HG03097 (cell line): Measurements from ENCODE around the gene MGAT3.
"Not testable (repeated sequence)": the region's sequence is repeated elsewhere in the genome, so short reads cannot be mapped to it uniquely, and the experiment has no call there.

Experiments
- ATAC-seq: cut with Tn5 transposase; IDR thresholded peaks from one replicate; pipeline ENCODE4 v1.9.1; 2021; ENCODE audit not compliant: unreplicated experiment, low FRiP score

The MGAT3 gene

GRCh38 chr22:39456522-39457197 is at the start of gene MGAT3:
Gene MGAT3, plus strand, starts transcription at chr22:39457012. Its CDS starts 30,336 bp downstream, at chr22:39487348.
- no peak for ATAC-seq

- no peak for ATAC-seq
Measured at GRCh38 chr22:39408173-39408572, 48.6 kb upstream of the MGAT3 start.

- ATAC-seq = no peak
Measured at GRCh38 chr22:39408807-39409206, 48.0 kb upstream of the MGAT3 start.

DNA sequence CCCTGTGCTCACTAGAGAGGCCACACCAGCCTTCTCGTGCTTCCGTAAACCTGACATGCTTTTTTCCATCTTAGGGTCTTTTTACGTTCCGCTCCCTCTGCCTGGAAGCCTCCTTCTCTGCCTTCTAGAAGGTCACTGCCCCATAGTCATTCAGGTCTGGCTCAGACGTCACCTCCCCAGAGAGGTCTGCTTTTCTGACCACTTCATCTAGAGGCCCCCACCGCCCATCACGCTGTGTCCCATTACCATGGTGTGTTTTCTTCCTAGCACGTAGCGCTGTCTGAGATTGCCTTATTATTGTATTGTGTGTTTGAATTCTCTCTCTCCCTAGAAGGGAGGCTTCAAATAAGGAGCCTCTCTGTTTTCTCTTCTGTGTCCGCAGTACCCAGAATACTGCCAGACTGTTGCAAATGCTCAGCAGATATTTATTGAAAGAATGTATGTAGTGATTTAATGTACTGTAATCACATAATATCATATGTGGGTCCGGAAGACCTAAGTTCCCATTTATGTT is 47.2 kb upstream of the MGAT3 start:
- no peak for ATAC-seq

DNA sequence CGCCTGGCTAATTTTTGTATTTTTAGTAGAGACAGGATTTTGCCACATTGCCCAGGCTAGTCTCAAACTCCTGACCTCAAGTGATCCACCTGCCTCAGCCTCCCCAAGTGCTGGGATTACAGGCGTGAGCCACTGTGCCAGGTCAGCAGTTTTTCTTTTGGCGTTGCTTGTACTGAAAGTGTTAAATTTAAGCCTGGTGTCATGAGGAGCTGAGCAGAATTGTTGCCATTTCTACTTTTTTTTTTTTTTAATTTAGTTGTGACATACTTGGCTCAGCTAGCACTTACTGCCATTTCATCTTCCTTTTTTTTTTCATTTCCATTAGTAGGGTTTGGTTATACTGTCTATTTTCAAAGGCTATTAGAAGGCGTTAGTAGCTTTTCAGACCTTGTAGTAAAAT is 46.5 kb upstream of the MGAT3 start:
- no peak for ATAC-seq

- not testable (repeated sequence) for ATAC-seq
Measured at GRCh38 chr22:39411828-39412365, 44.9 kb upstream of the MGAT3 start.

- not testable (repeated sequence) for ATAC-seq
Measured at GRCh38 chr22:39413204-39413603, 43.6 kb upstream of the MGAT3 start.

GRCh38 chr22:39414377-39414776 is 42.4 kb upstream of the MGAT3 start:
- ATAC-seq = no peak

DNA sequence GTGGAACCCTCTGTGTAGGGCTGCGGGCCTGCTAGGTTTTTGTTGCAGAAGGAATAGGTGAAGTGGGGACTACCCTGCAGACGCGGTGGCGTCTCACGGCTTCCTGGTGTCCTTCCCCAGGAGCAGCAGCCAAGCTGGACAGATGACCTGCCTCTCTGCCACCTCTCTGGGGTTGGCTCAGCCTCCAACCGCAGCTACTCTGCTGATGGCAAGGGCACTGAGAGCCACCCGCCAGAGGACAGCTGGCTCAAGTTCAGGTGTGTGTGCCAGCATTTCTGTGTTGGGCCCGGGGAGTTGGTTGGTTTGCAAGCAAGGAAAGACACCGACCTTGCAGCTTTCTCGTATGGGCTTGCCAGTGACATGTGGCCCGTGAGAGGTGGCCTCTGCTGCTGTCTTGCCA is 41.9 kb upstream of the MGAT3 start:
- ATAC-seq = no peak

DNA sequence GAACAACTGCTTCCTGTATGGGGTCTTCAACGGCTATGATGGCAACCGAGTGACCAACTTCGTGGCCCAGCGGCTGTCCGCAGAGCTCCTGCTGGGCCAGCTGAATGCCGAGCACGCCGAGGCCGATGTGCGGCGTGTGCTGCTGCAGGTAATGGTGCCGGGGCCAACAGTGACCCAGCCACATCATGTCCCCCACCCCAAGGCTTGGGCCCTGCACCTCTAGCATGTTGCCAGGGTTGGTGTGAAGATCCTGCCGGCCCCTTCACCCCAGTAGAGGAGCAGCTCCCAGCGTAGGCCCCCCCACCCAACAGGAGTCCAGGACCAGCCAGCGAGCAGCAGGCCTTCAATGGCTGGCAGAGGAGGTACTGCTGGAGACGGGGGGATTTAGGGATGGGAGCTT is 41.3 kb upstream of the MGAT3 start:
- ATAC-seq = no peak

GRCh38 chr22:39416319-39416718 is 40.5 kb upstream of the MGAT3 start:
- ATAC-seq = no peak

DNA sequence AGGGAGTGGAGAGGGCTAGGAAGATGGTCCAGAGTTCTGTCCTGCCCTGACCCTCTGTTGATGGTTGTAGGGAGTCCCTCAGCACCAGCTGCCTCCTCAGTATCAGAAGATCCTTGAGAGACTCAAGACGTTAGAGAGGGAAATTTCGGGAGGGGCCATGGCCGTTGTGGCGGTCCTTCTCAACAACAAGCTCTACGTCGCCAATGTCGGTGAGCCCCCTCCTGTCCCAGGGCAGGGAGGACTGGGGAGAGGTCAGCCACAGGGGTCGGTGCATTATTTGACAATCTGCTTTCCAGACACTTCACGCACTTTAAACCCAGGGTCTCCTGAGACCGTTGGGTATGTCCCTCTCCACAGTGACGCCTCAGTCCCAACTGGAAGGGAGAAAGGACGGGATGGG is 39.2 kb upstream of the MGAT3 start:
- no peak for ATAC-seq

- no peak for ATAC-seq
Measured at GRCh38 chr22:39418696-39419095, 38.1 kb upstream of the MGAT3 start.

DNA sequence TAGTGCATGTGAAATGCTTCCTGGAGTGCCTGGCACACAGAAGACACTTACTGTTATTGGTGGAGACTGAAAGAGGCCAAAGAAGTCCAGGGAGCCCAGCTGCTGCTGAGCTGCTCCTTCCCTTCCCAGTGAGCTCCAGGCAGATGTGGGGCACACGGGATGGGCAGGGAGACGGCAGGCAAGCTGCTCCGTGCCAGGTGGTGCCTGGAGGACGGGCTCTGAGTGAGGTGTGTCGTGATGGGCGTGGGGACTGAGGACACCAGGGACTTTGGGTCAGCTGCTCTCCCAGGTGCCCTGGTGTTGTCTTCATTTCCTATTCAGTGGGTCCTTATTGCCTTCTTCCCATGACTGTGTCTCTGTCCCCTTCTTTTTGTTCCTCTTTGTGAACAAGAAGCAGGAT is 37.7 kb upstream of the MGAT3 start:
- no peak for ATAC-seq

- ATAC-seq = no peak
Measured at GRCh38 chr22:39419911-39420310, 36.9 kb upstream of the MGAT3 start.

- ATAC-seq = no peak
Measured at GRCh38 chr22:39421691-39422090, 35.1 kb upstream of the MGAT3 start.

GRCh38 chr22:39422101-39422500 is 34.7 kb upstream of the MGAT3 start:
- no peak for ATAC-seq

- no peak for ATAC-seq
Measured at GRCh38 chr22:39422721-39423120, 34.1 kb upstream of the MGAT3 start.

DNA sequence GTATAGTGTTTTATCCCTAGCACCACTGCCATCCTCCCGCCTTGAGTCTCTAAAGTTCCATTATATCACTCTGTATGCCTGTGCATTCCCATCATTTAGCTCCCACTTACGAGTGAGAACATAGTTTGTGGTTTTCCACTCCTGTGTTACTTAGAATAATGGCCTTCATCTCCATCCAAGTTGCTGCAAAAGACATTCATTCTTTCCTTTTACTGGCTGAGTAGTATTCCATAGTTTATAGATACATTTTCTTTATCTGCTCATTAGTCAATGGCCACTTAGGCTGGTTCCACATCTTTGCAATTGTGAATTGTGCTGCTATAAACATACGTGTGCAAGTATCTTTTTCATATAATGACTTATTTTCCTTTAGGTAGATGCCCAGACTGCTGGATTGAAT is 32.8 kb upstream of the MGAT3 start:
- no peak for ATAC-seq

GRCh38 chr22:39426380-39427043 is 30.3 kb upstream of the MGAT3 start:
- no peak for ATAC-seq

DNA sequence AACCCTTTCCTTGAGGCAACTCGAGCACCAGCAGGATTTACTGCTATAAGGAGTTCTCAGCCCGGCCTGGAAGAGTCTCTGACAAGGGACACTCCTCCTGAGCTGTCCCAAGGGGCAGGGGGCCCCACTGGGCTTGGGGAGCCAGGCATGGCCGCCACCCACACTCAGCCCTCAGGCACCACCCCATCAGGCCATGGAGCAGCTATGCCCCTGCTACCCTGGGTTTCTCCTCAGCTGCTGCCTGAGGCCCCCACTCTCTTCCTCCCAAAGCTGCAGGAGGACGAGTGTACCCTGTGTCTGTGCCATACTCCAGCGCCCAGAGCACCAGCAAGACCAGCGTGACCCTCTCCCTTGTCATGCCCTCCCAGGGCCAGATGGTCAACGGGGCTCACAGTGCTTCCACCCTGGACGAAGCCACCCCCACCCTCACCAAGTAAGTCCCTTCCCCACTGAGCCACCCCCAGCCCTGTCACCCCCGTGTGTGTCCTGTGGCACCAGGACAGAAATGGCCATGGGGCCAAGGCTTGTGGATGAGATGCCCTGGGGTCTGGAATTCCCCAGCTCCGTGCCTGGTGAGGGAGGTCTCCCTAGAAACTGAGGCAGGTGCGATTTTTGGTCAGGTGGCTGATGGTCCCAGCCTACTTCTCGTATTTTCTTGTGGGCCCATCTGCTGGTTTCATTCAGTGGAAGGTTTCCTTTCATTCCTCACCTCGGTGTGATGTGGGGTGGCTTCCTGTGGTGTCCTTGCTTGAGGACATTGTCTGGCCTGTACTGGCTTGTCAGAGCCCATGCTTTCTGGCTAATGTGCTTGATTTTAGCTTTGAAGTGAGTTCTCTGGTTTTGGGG is 28.8 kb upstream of the MGAT3 start:
- no peak for ATAC-seq
